ENCODE results near the gene PRR5L.
A peak's percentile ranks its signal among the peaks of the same experiment; 100 is the strongest.

The PRR5L gene

DNA sequence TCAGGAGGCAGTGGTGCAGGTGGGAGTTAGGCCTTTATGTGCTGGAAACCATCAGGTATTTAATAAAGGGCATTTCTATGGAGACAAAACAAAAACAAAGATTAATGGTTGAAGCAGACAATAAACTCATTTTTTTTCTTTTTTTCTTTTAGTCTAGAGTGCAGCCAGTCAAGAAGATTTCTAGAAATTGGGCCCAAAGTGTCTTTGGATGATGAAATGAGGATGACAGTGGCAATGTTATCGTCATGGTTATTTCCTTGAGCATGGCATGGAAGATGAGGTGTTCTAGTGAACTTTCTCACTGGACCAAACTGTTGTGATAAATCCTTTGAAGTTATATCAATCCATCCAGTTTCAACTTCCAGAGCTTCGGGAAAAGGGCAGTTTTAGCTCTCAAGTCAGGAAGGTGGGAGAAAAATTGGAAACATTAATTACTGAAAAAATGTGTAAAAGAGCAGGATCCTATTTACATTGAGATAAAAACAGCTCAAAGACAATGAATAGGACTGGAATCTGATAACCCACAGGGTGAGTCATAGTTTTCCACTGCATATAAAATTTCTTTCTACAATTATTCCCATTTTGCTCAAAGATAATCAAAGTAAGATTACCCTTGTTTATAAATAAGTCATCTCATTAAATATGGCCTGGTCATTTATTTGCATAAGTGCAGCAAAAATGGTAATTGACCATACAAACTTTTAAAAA lies 33.0 kb downstream of the PRR5L start:
- no peak for DNase-seq

DNA sequence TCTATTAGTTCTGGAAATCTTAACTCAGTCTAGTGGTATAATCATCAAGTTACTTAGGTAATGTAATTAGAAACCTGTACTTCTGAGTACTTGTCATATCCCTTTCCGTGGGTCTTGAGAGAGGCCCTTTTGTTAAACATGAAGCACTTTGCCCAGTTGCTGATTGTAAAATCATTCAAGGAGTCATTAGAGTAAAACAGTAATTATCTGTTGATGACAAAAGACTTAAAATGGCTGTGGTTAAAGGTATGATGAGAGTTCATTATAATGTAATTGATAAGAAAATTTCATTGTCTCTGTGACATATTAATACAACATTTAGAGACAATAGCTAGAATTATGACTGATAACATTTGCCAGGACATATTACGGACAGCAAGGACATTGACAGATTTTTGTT lies 34.3 kb downstream of the PRR5L start:
- DNase-seq: no peak

DNA sequence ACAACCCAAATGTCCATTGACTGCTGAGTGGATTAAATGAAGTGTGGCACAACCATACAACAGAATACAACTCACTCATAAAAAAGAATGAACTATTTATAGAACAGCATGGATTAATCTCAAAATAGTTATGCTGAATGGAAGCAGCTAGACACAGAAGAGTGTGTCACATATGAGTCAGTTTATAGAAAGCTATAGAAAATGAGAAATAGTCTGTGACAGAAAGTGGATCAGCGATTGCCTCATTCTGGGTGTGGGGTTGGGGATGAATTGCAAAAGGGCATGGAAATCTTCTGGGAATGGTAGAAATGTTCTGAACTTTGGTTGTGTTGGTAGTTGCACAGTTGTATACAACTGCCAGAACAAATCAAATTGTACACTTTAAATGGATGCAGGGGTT lies 37.4 kb downstream of the PRR5L start:
- DNase-seq: peak; percentile 77

DNA sequence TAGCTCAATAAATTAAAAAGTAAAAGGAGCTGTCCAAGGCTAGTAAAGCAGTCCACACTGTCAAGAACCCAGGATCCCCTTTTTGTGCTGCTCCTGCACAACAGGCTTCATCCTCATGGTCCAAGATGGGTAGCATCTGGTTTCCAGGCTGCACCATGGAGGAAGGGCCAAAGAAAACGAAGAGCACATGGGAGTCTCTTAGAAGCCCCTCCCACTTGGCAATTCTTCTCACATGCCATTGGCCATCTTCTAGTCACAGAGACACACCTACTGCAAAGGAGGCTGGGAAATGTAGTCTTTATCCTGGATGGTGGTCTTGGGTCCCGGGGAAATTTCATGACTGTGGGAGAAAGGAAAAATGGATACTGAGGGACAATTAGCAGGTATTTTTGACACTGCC lies 37.8 kb downstream of the PRR5L start:
- DNase-seq: peak; percentile 23

DNA sequence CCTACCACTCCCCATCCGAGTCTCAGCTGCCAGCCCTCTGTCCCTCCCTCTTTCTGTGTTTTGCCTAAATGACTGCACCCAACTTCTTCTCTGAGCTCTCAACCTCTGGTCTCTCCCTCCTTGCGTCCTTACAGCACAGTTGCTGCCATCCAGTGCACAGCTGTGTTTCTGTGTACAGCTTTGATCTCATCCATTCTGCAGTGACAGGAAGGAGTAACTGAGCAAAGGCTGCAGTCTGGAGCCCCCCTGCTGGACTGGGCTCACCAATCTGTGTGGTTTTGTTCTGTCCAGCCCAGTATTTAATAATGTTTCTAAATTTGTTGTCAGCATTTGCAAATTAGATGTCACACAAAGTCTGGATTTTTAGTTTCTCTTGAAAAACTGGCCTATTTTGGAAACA lies 43.8 kb downstream of the PRR5L start:
- DNase-seq: no peak

DNA sequence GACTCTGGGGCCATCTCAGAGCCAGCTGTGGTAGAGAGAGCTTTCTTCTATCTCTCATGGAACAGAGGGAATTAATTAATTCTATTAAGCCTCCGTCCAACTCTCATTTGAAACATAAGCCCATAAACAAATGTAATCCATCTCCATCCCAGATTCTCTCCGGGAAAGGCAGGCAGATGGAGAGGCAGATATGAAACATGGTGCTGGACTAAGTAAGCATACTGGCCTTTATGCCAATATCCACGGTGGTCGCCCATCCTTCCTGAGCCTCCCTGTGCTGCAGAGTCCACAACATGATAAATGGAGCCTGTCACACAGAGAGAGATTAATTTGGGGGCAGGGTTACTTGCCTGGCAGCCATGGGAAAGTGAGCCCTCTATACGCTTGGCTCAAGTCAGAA lies 44.8 kb downstream of the PRR5L start:
- no peak for DNase-seq

DNA sequence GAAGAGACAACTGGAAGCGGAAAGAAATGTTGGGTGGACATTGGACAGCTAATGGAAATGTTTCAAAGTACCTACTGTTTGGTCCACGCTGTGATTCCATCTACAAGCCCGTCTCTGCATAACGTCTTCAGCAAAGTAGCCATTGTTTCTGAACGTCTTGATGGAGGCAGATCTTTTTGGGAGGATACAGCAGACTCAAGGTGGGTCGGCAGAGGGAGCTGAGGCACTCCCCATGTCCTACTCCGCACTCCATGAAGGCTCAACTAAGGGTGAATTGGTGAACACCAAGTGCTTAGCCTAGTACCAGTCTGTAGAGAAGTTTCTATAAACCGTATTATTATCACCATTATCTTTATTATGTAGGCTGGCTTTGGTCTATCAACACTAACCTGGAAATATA lies 45.8 kb downstream of the PRR5L start:
- DNase-seq: no peak

DNA sequence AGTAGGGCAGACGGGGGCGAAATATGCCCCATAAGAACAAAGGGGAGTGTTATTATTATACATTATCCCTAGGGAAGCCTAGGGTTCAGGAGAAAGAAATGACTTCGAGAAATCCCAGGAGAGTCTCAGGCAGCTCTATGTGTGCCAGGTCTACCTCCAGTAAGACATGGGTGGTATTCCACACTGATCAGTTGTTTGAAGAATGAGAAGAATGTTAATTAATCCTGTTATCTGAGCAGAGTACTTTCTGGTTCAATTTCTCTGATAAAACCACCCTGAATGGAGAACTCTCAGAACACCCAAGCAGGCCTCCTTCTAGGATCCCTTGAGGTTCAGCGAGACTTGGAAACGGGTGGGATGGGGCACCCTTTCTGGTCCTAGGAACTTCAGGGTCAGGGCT lies 46.2 kb downstream of the PRR5L start:
- no peak for DNase-seq

DNA sequence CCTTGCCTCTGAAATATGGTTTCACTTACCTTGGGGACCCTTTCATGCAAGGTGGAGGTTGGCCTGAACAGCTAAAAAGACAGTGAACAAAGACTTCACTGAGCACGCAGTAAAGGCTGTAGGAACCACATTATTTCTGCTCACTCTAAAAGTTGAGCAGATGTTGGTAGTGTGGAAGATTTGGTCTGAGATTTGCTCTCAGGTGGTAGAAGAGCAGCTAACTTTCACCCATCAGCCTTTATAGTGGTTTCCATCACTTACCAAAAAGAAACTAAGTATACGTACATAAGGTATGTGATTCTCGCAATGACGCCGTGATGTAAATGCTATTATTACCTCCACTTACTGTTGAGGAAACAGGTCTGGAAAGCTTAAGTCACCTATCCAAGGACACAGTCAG lies 47.3 kb downstream of the PRR5L start:
- no peak for DNase-seq

DNA sequence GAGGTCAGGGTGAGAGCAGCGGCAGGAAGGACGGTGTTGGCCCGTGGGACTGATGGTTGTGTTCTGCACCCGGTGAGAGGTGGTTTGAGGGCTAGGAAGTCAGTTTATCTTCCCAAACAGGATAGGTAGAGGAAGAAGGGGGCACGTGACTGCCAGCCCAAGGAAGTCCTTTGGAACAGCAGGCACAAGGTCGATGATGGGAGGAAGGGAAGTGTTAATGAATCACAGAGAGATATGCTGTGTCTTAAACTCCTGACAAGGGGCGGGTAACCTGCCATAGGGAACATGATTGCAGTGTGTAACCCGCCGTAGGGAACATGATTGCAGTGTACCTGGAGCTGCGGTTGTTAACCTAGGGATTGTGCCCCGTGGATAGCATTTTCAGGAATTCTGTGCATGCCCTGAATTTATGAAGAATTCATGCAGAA lies 49.0 kb downstream of the PRR5L start:
- DNase-seq: no peak

DNA sequence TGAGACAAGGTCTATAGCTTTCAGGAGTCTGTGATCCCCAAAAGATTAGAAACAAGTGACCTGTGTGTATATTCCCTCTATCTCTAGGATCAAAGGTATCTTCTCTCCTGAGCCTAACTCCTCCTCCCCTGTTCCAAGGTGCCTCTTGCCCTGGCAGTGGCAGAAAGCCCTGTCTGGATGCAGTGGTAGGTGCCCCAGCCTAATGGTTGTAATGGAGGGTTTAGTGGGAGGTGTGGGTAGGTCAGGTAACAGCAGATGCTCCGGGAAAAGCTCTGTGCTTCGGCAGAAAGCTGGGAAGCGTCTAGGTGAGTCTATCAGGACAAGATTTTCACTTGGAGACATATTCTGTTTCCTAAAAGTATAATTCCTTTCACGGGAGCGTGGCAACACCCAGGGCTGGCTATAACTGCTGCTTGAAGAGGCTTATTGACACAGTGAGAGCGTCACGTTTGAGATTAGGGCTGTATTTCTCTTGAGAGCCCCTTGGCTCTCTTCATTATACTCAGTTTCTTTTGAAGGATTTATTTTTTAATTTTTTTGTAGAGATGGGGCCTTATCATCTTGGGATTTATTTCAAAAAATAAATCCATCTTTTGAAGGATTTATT lies 49.5 kb downstream of the PRR5L start:
- DNase-seq: no peak

DNA sequence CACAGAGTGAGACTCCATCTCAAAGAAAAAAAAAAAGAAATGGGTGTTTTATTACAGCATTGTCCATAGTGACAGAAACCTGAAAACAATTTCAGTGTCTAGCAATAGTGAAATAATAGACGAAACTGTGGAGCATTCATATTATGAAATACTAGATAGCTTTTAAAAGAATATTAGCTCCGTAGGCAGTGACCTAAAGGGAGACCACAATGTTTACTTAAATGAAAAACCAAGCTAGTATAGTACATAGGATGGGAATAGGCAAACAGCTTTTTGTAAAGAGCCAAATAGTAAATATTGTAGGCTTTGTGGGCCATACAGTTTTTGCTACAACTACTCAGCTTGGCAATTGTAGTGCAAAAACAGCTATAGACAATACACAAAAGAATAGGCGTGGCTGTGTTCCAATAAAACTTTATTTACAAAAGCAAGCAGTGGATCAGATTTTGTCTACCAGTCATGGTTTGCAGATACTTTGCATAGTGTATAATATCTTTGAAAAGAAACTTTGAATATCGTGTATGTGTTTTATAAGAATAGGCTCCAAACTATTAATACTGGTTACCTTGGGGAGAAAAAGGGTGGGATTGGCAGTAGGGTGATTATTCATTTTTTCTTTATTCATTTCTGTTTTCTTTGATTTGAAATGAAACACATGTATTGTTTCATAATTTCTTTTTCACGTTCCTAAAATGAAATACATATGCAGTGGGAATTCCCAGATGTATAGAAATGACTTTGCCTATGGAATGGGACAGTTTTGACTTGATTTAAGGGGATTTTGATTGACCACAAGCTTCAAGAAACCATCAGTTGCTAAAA lies 50.7 kb downstream of the PRR5L start:
- DNase-seq: no peak

DNA sequence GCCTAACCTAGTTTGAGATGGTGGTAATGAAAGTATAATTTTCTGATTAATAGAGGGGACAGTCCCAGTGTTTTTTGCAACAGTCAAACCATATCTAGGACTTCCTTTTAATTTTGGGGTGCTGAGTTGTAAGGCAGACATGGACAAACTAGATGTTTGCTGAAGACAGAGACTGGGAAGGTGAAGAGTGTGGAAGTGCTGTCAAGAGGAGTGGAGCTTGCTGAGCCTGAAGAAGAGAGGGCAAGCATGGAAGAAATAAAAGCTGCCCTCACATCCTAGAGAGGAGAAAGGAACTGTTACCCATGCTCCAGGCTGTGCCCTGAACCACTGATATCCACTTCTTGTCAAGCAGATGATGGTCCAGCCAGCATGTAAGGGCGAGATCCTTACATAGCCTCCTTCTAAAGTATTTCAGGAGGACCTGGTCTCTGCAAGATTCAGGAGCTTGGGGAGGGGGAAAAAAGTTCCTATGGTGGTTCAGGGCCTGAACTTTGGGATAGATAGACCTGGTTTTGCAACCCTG lies 51.4 kb downstream of the PRR5L start:
- DNase-seq: peak; percentile 25

DNA sequence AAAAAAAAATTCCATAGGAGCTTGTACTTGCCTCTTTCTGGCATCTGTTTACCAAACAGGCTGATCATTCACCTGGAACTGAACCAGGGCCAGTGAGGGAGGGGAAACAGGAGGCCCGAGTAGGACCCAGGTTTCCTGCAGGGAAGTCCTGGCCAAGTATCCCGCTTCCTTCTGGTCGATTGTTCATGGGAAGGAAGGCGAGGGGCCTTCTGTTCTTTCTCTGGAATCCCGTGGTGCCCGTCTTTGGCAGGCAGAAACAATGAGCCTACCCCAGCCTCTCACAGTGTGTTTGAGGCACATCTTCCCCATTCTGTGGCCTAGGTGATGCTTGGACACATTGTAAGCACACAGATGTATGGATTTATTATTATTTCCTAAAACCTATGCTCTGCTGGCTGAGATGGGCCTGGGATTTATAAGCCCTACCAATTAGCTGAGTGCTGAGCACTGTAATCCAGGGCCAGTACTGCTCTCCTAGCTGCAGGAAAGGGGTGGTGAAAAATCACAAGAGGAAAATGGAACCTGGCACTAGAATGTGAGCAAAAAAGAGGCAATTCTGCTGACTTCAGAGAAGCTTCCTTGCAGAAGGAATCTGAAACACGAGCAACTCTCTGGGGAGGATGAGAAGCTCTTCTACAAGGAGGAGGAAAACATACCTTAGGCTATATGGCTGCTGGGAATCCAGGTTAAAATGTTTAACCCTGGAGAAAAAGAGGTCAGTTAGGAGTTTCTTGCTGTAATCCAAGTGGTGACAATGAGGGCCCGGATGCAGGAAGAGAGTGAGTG lies 53.5 kb downstream of the PRR5L start:
- DNase-seq: no peak

DNA sequence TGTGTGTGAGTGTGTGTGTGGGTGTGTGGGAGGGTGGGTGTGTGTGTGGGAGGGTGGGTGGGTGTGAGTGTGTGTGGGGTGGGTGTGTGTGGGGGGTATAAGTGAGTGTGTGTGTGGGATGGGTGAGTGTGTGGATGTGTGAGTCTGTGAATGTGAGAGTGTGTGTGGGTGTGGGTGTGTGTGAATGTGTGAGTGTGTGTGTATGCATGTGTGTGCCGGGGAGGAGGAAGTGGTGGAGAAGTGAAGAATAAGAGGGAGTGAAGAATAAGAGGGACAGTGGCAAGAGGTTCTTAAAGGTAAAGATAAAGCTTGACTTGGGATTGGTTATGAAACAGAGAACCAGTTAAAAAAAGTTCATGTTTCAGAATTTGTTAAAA lies 54.0 kb downstream of the PRR5L start:
- DNase-seq: no peak

DNA sequence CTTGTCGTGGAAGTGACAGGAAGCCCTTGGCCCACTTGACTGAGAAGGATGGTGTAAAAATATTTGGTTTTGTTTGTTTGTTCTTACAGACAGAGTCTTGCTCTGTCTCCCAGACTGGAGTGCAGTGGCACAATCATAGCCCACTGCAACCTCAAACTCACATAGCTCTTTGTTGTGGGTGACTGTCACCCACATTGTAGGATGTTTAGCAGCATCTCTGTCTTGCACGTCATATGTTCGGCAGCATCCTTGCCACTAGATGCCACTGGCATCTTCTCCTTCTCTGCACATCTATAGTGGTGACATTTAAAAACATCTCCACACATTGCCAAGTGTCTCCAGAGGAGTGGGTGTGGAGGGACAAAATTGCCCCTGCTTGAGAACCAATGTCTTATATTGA lies 56.8 kb downstream of the PRR5L start:
- DNase-seq: no peak

DNA sequence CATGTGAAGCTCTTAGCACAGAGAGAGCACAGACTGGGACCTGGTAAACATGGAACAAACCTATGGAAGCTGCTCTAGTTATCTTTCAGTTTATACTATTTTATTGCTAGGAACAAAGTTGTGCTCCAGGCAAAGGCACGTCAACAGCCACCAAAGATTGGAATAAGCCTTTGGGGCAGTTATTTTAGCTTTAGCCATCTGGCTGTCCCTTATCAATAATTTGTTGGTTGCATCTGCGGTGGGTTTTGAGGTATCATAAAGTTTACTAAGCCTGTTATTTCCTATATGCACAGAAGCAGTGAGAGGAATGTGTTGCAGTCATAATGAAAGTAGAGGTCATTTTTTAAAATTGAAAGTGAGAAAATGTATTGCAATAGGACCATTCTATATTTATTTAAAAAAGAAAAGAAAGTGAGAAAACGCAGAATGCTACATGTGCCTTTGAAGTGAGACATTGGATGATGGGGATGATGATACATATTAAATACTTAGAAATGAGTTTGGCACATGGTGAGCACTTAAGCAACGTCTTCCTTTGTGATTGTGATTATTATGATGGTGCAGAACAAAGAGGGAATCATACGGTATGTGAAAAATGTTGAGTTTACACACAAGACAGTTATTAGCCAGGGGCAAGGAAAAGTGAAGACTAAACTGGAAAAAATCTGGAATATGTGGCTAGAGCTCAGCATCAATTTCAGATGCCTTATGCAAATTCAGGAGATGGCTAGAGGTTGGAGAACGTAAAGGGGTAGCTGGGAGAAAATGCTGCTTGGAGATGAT lies 58.3 kb downstream of the PRR5L start:
- peak; percentile 75 for DNase-seq

DNA sequence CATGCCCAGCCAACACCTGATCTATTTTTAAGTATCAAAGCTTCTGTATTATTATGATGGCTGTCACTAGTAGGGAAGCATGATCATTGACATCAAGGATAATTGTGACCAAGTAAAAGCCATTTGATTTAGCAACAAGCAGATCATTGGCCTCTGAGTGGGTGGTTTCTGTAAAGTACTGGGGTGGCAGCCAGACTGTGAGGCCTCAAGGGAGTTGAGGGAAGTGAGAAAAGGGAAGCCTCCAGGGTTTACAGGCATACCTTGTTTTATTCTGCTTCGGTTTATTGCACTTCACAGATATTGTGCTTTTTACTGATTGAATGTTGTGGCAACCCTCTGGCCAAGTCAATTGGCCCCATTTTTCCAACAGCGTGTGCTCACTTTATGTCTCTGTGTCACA lies 60.1 kb downstream of the PRR5L start:
- DNase-seq: peak; percentile 93

DNA sequence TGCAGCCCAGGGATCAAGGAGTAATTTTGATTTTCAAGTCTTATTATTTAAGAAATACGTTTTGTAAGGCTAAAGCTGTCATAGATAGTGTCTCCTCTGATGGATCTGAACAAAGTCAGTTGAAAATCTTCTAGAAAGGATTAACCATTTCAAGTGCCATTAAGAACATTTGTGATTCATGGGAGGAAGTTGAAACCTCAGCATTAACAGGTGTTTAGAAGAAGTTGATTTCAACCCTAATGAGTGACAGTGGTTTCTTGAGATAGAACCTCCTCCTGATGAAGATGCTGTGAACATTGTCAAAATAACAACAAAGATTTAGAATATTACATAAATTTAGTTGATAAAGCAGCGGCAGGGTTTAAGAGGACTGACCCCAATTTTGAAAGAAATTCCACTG lies 61.7 kb downstream of the PRR5L start:
- no peak for DNase-seq

DNA sequence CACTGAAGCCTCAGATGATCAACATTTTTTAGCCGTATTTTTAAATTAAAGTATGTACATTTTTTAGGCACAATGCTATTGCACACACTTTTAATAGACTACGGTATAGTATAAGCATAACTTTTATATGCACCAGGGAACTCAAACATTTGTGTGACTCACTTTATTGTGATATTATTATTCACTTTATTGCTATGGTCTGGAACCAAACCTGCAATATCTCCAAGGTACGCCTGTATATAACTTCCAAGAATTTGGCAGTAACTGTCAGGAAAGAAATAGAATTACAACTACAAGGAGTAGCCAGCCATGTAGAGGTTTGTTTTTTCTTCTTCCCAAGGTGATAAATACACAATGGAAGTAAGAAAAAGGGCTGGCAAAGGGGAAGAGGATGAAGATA lies 62.3 kb downstream of the PRR5L start:
- no peak for DNase-seq

DNA sequence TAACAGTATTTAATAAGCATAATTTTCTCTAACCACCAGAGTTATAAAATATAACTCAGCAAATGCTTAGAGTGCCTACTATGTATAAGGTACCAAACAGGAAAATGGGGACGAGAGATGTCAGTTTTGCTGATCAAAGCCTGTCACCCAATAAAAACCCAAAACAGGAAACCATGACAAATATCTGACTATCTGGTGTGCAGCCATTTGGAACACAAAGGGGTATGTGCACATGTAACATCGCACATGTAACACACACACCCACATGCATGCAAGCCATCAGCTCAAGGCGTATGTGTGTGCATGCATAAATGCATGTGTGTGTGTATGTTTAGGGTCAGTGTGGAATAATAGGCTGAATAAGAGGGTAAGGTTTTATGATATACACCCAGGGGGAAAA lies 64.2 kb downstream of the PRR5L start:
- no peak for DNase-seq

DNA sequence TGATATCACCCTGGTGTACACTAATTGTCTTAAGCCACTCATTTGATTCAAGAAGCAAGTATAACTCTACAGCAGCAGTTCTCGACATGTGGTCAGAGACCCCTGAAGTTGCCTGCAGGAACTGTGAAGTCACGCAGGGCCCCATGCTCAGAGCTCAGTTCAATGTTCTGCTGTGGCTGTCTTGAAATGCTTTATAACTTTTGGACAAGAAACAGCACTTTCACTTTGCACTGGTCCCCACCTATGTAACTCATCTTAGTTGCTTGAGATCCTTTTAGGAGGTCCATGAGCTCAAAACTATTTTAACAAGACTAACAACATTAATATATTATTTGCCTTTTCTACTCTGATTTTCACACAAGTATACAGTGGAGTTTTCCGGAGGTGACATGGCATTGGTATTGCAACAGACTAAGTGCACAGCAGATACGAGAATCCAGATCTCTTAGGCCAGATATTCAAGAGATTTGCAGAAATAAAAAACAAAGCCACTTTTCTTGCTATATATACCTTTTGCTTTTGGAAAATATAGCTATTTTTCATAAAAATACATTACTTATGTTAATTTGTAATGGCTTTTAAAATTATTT lies 64.8 kb downstream of the PRR5L start:
- peak; percentile 21 for DNase-seq
